Prostate gland (tissue), 2 donors: ENCODE data around the gene SPOP.

ENCODE experiments used
- CTCF ChIP-seq, 4 experiments: fragments of 200-600 bp in 2 of 4; fragments of 450-650 bp in 2 of 4; sonication (generic) in 2 of 4; IDR thresholded peaks; 1 replicate in 3 of 4; 2 replicates in 1 of 4; pipeline ENCODE4 v1.5.1; 2016 to 2019; ENCODE audit warnings: antibody characterized with exemption in 4 of 4, mild to moderate bottlenecking in 2 of 4, moderate library complexity in 2 of 4
- POLR2A ChIP-seq: fragments of 450-650 bp; IDR thresholded peaks from one replicate; pipeline ENCODE4 v1.6.1; 2016; ENCODE audit warnings: antibody characterized with exemption, mild to moderate bottlenecking

- TF ChIP-seq CTCF (IDR thresholded peaks at IDR 0.05) (no peak), POLR2A (no peak)
These were observed 74.7 kb downstream of the SPOP start for GRCh38 chr17:49603238-49603637.
